ENCODE measurements around the gene KCNB1. TPM values are rescaled to one million over a fixed set of nuclear protein-coding genes. Genes with fewer than 3 reads are reported as not detected.
A peak's percentile ranks its signal among the peaks of the same experiment; 100 is the strongest.

Gene KCNB1
- polyA plus RNA-seq, 1 donor from 2014 or later, result 3.6 TPM

- peak overlapping the region; percentile 89 for H3K9ac ChIP-seq (ENCODE audit: low read length)
- no peaks in the 10 kb centered on the region for H3K36me3 ChIP-seq (ENCODE audit: insufficient read depth, low read length)
- H3K79me2 ChIP-seq (replicated peaks; ENCODE audit: insufficient read depth, low read length), result no peaks in the 10 kb centered on the region
- no peaks in the 10 kb centered on the region for H3F3A ChIP-seq (ENCODE audit: insufficient read depth, low read length, poor library complexity, severe bottlenecking)
- H3K9me3 ChIP-seq (ENCODE audit: low read length), result no peaks in the 10 kb centered on the region
- H3K4me2 ChIP-seq (ENCODE audit: low read length), result no peak overlapping the region
- peak overlapping the region; percentile 64 for H3K27ac ChIP-seq (ENCODE audit: low read length)
- H3K4me3 ChIP-seq (ENCODE audit: low read length), result peak overlapping the region; percentile 86
- H4K20me1 ChIP-seq (ENCODE audit: insufficient read depth), result no peaks in the 10 kb centered on the region
- H3K27me3 ChIP-seq (ENCODE audit: insufficient read depth, low read depth, low read length), result no peaks in the 10 kb centered on the region
- H2AFZ ChIP-seq (ENCODE audit: low read depth, low read length), result peak overlapping the region; percentile 85
- TF ChIP-seq EP300 (conservative IDR thresholded peaks at IDR 0.05; ENCODE audit: poor library complexity, severe bottlenecking) (no peak), TAF1 (IDR thresholded peaks at IDR 0.05; ENCODE audit: low read depth) (no peak), SMC3 (conservative IDR thresholded peaks at IDR 0.05; ENCODE audit: poor library complexity) (no peak), RAD21 (conservative IDR thresholded peaks at IDR 0.05) (no peak), REST (IDR thresholded peaks at IDR 0.05; ENCODE audit: borderline replicate concordance) (no peak), EZH2 (IDR thresholded peaks at IDR 0.05; ENCODE audit: borderline replicate concordance, insufficient read depth, low read length, poor library complexity, severe bottlenecking) (no peak), POLR2AphosphoS5 (IDR thresholded peaks at IDR 0.05) (no peak)
- H3K9me2 ChIP-seq (ENCODE audit: insufficient read depth, low read length), result no peaks in the 10 kb centered on the region
These were observed 1.2 kb upstream of the KCNB1 start for GRCh38 chr20:49483696-49484123.

GRCh38 chr20:49483018-49483695, 689 bp upstream of the KCNB1 start:
- Histone ChIP-seq H3K4me2 (ENCODE audit: low read length) (peak overlapping the region; percentile 62), H3K79me2 (replicated peaks; ENCODE audit: insufficient read depth, low read length) (no peaks in the 10 kb centered on the region), H3K27ac (ENCODE audit: low read length) (peak overlapping the region; percentile 64), H3K27me3 (ENCODE audit: insufficient read depth, low read depth, low read length) (no peaks in the 10 kb centered on the region), H4K20me1 (ENCODE audit: insufficient read depth) (no peaks in the 10 kb centered on the region), H3K9me3 (ENCODE audit: low read length) (no peaks in the 10 kb centered on the region), H2AFZ (ENCODE audit: low read depth, low read length) (peak overlapping the region; percentile 85), H3K9ac (ENCODE audit: low read length) (peak overlapping the region; percentile 89), H3K36me3 (ENCODE audit: insufficient read depth, low read length) (no peaks in the 10 kb centered on the region), H3F3A (ENCODE audit: insufficient read depth, low read length, poor library complexity, severe bottlenecking) (no peaks in the 10 kb centered on the region), H3K9me2 (ENCODE audit: insufficient read depth, low read length) (no peaks in the 10 kb centered on the region), H3K4me3 (ENCODE audit: low read length) (peak overlapping the region; percentile 86)
- no peak for TF ChIP-seq EP300 (conservative IDR thresholded peaks at IDR 0.05; ENCODE audit: poor library complexity, severe bottlenecking)
- TF ChIP-seq CTCF (IDR thresholded peaks at IDR 0.05; ENCODE audit: poor library complexity, severe bottlenecking), result no peak
- no peak for TF ChIP-seq EZH2 (IDR thresholded peaks at IDR 0.05; ENCODE audit: borderline replicate concordance, insufficient read depth, low read length, poor library complexity, severe bottlenecking)
- TF ChIP-seq TAF1 (IDR thresholded peaks at IDR 0.05; ENCODE audit: low read depth), result no peak
- no peak for TF ChIP-seq MXI1 (conservative IDR thresholded peaks at IDR 0.05; ENCODE audit: poor library complexity, severe bottlenecking)
